ENCODE measurements around the gene NCBP2. TPM values are rescaled to one million over a fixed set of nuclear protein-coding genes. Genes with fewer than 3 reads are reported as not detected.
"Not testable (repeated sequence)": the region's sequence is repeated elsewhere in the genome, so short reads cannot be mapped to it uniquely, and the experiment has no call there.

The NCBP2 gene
- total RNA-seq, 1 donor from 2014 or later, result 81.2 TPM

DNA sequence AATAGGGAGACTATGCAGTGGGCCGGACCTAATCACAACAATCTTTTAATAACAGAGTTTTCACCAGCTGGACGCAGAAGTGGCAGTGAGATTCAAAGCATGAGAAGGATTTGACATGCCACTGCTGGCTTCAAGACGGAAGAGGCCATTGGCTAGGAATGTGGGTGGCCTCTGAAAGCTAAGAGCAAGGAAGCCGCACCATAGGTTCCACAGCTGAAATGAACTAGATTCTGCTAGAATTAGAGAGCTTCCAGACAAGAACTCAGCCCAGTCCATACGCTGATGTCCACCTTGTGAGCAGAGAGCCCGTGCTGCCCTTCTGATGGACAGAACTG is 6.9 kb upstream of the NCBP2 start:
- TF ChIP-seq CTCF (conservative IDR thresholded peaks at IDR 0.05), result no peak
- no peaks in the 10 kb centered on the region for H3K9me3 Mint-ChIP-seq
- peaks cover 20% of the 10 kb centered on the region for H3K27me3 Mint-ChIP-seq
- H3K4me3 Mint-ChIP-seq, result no peak overlapping the region
- H3K27ac Mint-ChIP-seq, result no peak overlapping the region
- no peak for DNase-seq (ENCODE audit: extremely low spot score, unreplicated experiment)
- H3K36me3 Mint-ChIP-seq, result peaks cover 4% of the 10 kb centered on the region
- H3K4me1 Mint-ChIP-seq (ENCODE audit: unreplicated experiment), result peaks cover 7% of the 10 kb centered on the region

DNA sequence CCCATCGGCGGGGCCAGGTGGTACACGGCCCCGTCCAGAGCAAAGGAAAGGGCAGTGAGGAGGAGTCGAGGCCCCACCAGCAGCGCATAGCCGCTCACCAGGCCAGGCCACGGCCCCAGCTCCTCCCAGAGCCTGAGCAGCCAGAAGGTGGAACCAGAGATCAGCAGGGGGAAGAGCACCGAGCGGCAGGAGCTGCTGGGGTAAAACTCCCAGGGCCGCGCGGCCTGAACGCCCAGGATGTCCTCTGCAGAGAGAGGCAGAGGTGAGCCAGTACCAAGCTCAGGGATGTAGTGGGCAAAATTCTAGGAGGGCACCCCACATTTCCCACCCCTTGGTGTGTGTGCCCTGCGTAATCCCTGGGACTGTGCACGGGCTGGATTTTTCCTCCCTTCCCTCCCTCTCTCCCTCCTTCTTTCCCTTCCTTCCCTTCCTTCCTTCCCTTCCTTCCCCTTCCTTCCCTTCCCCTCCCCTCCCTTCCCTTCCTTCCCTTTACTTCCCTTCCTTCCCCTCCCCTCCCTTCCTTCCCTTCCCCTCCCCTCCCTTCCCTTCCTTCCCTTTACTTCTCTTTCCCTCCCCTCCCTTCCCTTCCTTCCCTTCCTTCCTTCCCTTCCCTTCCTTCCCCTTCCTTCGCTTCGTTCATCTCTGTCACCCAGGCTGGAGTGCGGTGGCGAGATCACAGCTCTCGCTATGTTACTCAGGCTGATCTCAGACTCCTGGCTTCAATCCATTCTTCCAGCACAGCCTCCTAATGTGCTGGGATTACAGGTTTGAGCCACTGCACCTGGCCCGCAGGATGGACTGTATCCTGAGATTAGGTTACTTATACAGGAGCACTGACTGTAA is 6.3 kb upstream of the NCBP2 start:
- H3K9me3 Mint-ChIP-seq, result no peaks in the 10 kb centered on the region
- H3K27me3 Mint-ChIP-seq, result peaks cover 18% of the 10 kb centered on the region
- H3K4me1 Mint-ChIP-seq (ENCODE audit: unreplicated experiment), result peaks cover 12% of the 10 kb centered on the region
- no peak for TF ChIP-seq CTCF (conservative IDR thresholded peaks at IDR 0.05)
- no peak overlapping the region for H3K4me3 Mint-ChIP-seq
- no peak overlapping the region for H3K27ac Mint-ChIP-seq
- no peak for DNase-seq (ENCODE audit: extremely low spot score, unreplicated experiment)
- peaks cover 4% of the 10 kb centered on the region for H3K36me3 Mint-ChIP-seq

- Mint-ChIP-seq H3K4me1 (ENCODE audit: unreplicated experiment) (peaks cover 19% of the 10 kb centered on the region), H3K36me3 (peaks cover 4% of the 10 kb centered on the region), H3K27ac (no peak overlapping the region), H3K4me3 (no peak overlapping the region), H3K9me3 (no peaks in the 10 kb centered on the region), H3K27me3 (peaks cover 11% of the 10 kb centered on the region)
- TF ChIP-seq CTCF (conservative IDR thresholded peaks at IDR 0.05), result no peak
- DNase-seq (ENCODE audit: extremely low spot score, unreplicated experiment), result no peak
Measured at GRCh38 chr3:196947860-196948441, 5.6 kb upstream of the NCBP2 start.

DNA sequence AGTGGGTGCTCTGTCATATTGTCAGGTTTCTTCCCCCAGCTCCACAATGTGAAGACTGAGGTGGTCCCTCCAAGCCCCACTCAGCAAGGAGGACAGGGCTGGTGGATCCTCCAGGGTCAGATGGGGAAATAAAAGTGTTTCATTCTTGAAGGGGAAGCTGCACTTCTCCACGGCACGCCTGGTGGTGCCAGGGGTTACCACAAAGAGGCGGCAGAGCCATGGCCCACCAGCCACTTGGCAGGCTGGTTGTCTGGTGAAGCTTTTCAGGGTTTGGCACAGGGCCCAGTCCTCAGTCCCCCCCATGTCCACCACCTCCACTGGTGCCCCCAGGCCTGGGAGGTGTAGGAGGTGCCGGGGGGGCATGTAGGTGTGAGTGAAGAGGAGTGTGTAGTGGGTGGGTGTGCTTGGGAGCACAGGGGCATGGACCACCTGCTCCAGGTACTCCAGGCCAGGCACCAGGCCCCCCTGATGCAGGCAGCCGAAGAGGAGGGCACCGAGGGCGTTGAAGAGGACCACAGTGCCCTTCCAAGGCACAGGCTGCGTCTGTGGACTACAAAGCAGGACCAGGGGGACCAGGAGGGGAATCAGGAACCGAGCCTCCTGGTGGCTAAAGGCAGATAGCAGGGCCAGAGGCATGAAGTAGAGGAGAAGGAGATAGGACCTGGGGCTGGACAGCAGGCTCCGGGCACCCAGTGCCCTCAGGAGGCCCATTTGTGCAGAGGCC is 5.0 kb upstream of the NCBP2 start:
- TF ChIP-seq CTCF (conservative IDR thresholded peaks at IDR 0.05), result no peak
- Mint-ChIP-seq H3K36me3 (peaks cover 4% of the 10 kb centered on the region), H3K27ac (no peak overlapping the region), H3K27me3 (peaks cover 6% of the 10 kb centered on the region), H3K4me3 (no peak overlapping the region), H3K9me3 (no peaks in the 10 kb centered on the region), H3K4me1 (ENCODE audit: unreplicated experiment) (peaks cover 21% of the 10 kb centered on the region)
- DNase-seq (ENCODE audit: extremely low spot score, unreplicated experiment), result no peak

GRCh38 chr3:196944037-196944790 is 1.9 kb upstream of the NCBP2 start:
- H3K9me3 Mint-ChIP-seq; DNase-seq (ENCODE audit: extremely low spot score, unreplicated experiment); H3K27me3 Mint-ChIP-seq: not testable (repeated sequence)
- peak overlapping the region; percentile 69 for H3K27ac Mint-ChIP-seq
- peaks cover 11% of the 10 kb centered on the region for H3K36me3 Mint-ChIP-seq
- H3K4me3 Mint-ChIP-seq, result peak overlapping the region; percentile 99
- peaks cover 31% of the 10 kb centered on the region for H3K4me1 Mint-ChIP-seq (ENCODE audit: unreplicated experiment)

Data from type B pancreatic cell (in vitro differentiated cells).